Putamen (tissue), 1 donor: ENCODE measurements around the gene KLHDC1.
A peak's percentile ranks its signal among the peaks of the same experiment; 100 is the strongest.
"Not testable (repeated sequence)": the region's sequence is repeated elsewhere in the genome, so short reads cannot be mapped to it uniquely, and the experiment has no call there.

Source experiments
- DNase-seq: peaks from one replicate; pipeline ENCODE4 v3.0.0-alpha.2; 2016; ENCODE audit warnings: low spot score

KLHDC1 gene

GRCh38 chr14:49727171-49727570 is 34.3 kb downstream of the KLHDC1 start:
- DNase-seq, result no peak

GRCh38 chr14:49732896-49733295 is 40.0 kb downstream of the KLHDC1 start:
- DNase-seq, result peak; percentile 30

GRCh38 chr14:49733836-49734235 is 40.9 kb downstream of the KLHDC1 start:
- no peak for DNase-seq

GRCh38 chr14:49735669-49736068 is 42.7 kb downstream of the KLHDC1 start:
- DNase-seq, result not testable (repeated sequence)

- no peak for DNase-seq
Measured at GRCh38 chr14:49745191-49745590, 52.3 kb downstream of the KLHDC1 start.

GRCh38 chr14:49746476-49746875 is 53.6 kb downstream of the KLHDC1 start:
- DNase-seq, result not testable (repeated sequence)

- no peak for DNase-seq
Measured at GRCh38 chr14:49754570-49755097, 61.7 kb downstream of the KLHDC1 start.

GRCh38 chr14:49755378-49755777 is 62.5 kb downstream of the KLHDC1 start:
- DNase-seq, result no peak

GRCh38 chr14:49761839-49762551 is 69.1 kb downstream of the KLHDC1 start:
- DNase-seq, result no peak

- DNase-seq, result peak; percentile 5
Measured at GRCh38 chr14:49766839-49767238, 73.9 kb downstream of the KLHDC1 start.

- no peak for DNase-seq
Measured at GRCh38 chr14:49767270-49767570, 74.3 kb downstream of the KLHDC1 start.

GRCh38 chr14:49767571-49768300 is 74.8 kb downstream of the KLHDC1 start, which contains the start of gene KLHDC2:
Gene KLHDC2 (plus strand): TSS chr14:49768153. CDS start chr14:49768469, 316 bp downstream.
- DNase-seq, result peak; percentile 90

GRCh38 chr14:49768301-49769121 is 75.6 kb downstream of the KLHDC1 start:
- DNase-seq, result peak; percentile 53

GRCh38 chr14:49769171-49769570 is 76.3 kb downstream of the KLHDC1 start:
- DNase-seq, result no peak

- DNase-seq, result no peak
Measured at GRCh38 chr14:49769581-49770211, 76.8 kb downstream of the KLHDC1 start.

- no peak for DNase-seq
Measured at GRCh38 chr14:49770212-49770817, 77.4 kb downstream of the KLHDC1 start.

GRCh38 chr14:49771691-49772090 is 78.8 kb downstream of the KLHDC1 start:
- DNase-seq, result not testable (repeated sequence)

- no peak for DNase-seq
Measured at GRCh38 chr14:49774106-49774505, 81.2 kb downstream of the KLHDC1 start.

- DNase-seq, result no peak
Measured at GRCh38 chr14:49778421-49778820, 85.5 kb downstream of the KLHDC1 start.

- DNase-seq, result not testable (repeated sequence)
Measured at GRCh38 chr14:49781040-49781439, 88.1 kb downstream of the KLHDC1 start.

- no peak for DNase-seq
Measured at GRCh38 chr14:49783394-49784014, 90.6 kb downstream of the KLHDC1 start.
